ENCODE data around the gene YPEL3.
A peak's percentile ranks its signal among the peaks of the same experiment; 100 is the strongest.

The YPEL3 gene

GRCh38 chr16:30088832-30089624 is 7.0 kb downstream of the YPEL3 start:
- no peak for DNase-seq

- DNase-seq: no peak
These were observed 7.7 kb downstream of the YPEL3 start for GRCh38 chr16:30088237-30088831.

- no peak for DNase-seq
These were observed 8.7 kb downstream of the YPEL3 start for GRCh38 chr16:30087181-30087898.

GRCh38 chr16:30086291-30087140 is 9.5 kb downstream of the YPEL3 start:
- no peak for DNase-seq

GRCh38 chr16:30085820-30086219 is 10.2 kb downstream of the YPEL3 start:
- DNase-seq: no peak

GRCh38 chr16:30085247-30085646 is 10.8 kb downstream of the YPEL3 start:
- no peak for DNase-seq

- no peak for DNase-seq
These were observed 11.2 kb downstream of the YPEL3 start for GRCh38 chr16:30084816-30085159.

GRCh38 chr16:30084096-30084815 is 11.8 kb downstream of the YPEL3 start:
- no peak for DNase-seq

GRCh38 chr16:30083216-30084055 is 12.6 kb downstream of the YPEL3 start:
- no peak for DNase-seq

- DNase-seq: no peak
These were observed 13.4 kb downstream of the YPEL3 start for GRCh38 chr16:30082545-30083090.

- no peak for DNase-seq
These were observed 16.5 kb downstream of the YPEL3 start for GRCh38 chr16:30079480-30079879.

GRCh38 chr16:30078744-30079143 is 17.3 kb downstream of the YPEL3 start:
- no peak for DNase-seq

GRCh38 chr16:30077656-30078055 is 18.4 kb downstream of the YPEL3 start:
- no peak for DNase-seq

- DNase-seq: no peak
These were observed 19.7 kb downstream of the YPEL3 start for GRCh38 chr16:30076276-30076791.

GRCh38 chr16:30075503-30076275 is 20.3 kb downstream of the YPEL3 start, which contains the start of gene PPP4C:
Gene PPP4C (plus strand): TSS chr16:30075994. CDS start chr16:30076378, 384 bp downstream.
- peak; percentile 85 to 93 for DNase-seq

- no peak for DNase-seq
These were observed 25.5 kb downstream of the YPEL3 start for GRCh38 chr16:30070490-30070889.

GRCh38 chr16:30069611-30070462 is 26.2 kb downstream of the YPEL3 start:
- DNase-seq: no peak

- peak in 1 of 2 experiments; percentile 43 for DNase-seq
These were observed 27.0 kb downstream of the YPEL3 start for GRCh38 chr16:30068750-30069610.

All from SW 1271 (cell line).